Measurements from ENCODE around the gene UGT3A2.

- TF ChIP-seq CSDC2 (CRISPR knock-in tag; IDR thresholded peaks at IDR 0.05) = no peak
- TF ChIP-seq PPARA (CRISPR knock-in tag; IDR thresholded peaks at IDR 0.05; ENCODE audit: borderline replicate concordance) = no peak
- no peak for TF ChIP-seq CREB5 (CRISPR knock-in tag; IDR thresholded peaks at IDR 0.05; ENCODE audit: low read depth)
- no peak for TF ChIP-seq CSRNP3 (CRISPR knock-in tag; IDR thresholded peaks at IDR 0.05)
- TF ChIP-seq GLIS3 (CRISPR knock-in tag; IDR thresholded peaks at IDR 0.05) = no peak
- no peak for TF ChIP-seq PATZ1 (CRISPR knock-in tag; IDR thresholded peaks at IDR 0.05; ENCODE audit: borderline replicate concordance)
- TF ChIP-seq ZNF8 (CRISPR knock-in tag; IDR thresholded peaks at IDR 0.05) = no peak
- TF ChIP-seq ZNF70 (CRISPR knock-in tag; IDR thresholded peaks at IDR 0.05) = no peak
- TF ChIP-seq ARNTL (CRISPR knock-in tag; IDR thresholded peaks at IDR 0.05; ENCODE audit: borderline replicate concordance, low read depth) = no peak
- no peak for TF ChIP-seq ZFP30 (CRISPR knock-in tag; IDR thresholded peaks at IDR 0.05)
- TF ChIP-seq TSHZ2 (CRISPR knock-in tag; IDR thresholded peaks at IDR 0.05) = no peak
- no peak for TF ChIP-seq RARB (CRISPR knock-in tag; IDR thresholded peaks at IDR 0.05)
- TF ChIP-seq ZC3H10 (CRISPR knock-in tag; IDR thresholded peaks at IDR 0.05) = no peak
- TF ChIP-seq POU6F1 (CRISPR knock-in tag; IDR thresholded peaks at IDR 0.05; ENCODE audit: borderline replicate concordance, low read depth) = no peak
These were observed 44.6 kb upstream of the UGT3A2 start for GRCh38 chr5:36111238-36111637.

Data from SK-N-SH treated with all-trans-retinoic acid at 6 μM for 48 hours (cell line).